ENCODE results near the gene TM4SF5. TPM values are rescaled to one million over a fixed set of nuclear protein-coding genes. Genes with fewer than 3 reads are reported as not detected.

TM4SF5 gene
- total RNA-seq, 1 donor from 2014 or later, result not detected

DNA sequence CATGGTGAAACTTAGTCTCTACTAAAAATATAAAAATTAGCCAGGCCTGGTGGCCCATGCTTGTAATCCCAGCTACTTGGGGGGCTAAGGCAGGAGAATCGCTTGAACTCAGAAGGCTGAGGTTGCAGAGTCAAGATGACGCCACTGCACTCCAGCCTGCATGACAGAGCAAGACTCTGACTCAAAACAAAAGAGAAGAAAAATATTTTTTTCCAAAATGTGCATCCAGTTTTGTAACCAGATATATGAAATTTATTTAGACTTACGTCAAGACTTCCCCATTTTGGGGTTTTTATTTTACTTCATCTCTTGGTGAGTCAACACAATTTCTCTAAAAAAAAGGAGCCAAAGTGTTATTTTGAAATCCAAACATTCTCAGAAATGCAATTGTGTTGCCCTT is 5.5 kb upstream of the TM4SF5 start:
- peaks cover 17% of the 10 kb centered on the region for H3K27me3 Mint-ChIP-seq (ENCODE audit: low read depth, unreplicated experiment)
- Histone ChIP-seq H3K27me3 (ENCODE audit: insufficient read depth, low read length) (peaks cover 5% of the 10 kb centered on the region), H3K9ac (ENCODE audit: low read length) (no peak overlapping the region), H2AFZ (ENCODE audit: low read depth, low read length) (no peak overlapping the region), H3K27ac (ENCODE audit: low read depth, low read length) (no peak overlapping the region), H4K20me1 (ENCODE audit: insufficient read depth, low read length) (no peaks in the 10 kb centered on the region), H3K79me2 (ENCODE audit: insufficient read depth, low read length) (no peaks in the 10 kb centered on the region), H3K4me1 (ENCODE audit: insufficient read depth, low read length) (no peaks in the 10 kb centered on the region), H3K4me2 (ENCODE audit: low read length) (no peak overlapping the region), H3K36me3 (ENCODE audit: insufficient read depth, low read length) (no peaks in the 10 kb centered on the region), H3K4me3 (ENCODE audit: insufficient read depth, low read depth, low read length) (no peak overlapping the region), H3K9me3 (ENCODE audit: insufficient read depth, low read depth, low read length) (no peaks in the 10 kb centered on the region)
- TF ChIP-seq EZH2 (IDR thresholded peaks at IDR 0.05; ENCODE audit: insufficient read depth, low read length), result no peak
- TF ChIP-seq, protein P1, sequence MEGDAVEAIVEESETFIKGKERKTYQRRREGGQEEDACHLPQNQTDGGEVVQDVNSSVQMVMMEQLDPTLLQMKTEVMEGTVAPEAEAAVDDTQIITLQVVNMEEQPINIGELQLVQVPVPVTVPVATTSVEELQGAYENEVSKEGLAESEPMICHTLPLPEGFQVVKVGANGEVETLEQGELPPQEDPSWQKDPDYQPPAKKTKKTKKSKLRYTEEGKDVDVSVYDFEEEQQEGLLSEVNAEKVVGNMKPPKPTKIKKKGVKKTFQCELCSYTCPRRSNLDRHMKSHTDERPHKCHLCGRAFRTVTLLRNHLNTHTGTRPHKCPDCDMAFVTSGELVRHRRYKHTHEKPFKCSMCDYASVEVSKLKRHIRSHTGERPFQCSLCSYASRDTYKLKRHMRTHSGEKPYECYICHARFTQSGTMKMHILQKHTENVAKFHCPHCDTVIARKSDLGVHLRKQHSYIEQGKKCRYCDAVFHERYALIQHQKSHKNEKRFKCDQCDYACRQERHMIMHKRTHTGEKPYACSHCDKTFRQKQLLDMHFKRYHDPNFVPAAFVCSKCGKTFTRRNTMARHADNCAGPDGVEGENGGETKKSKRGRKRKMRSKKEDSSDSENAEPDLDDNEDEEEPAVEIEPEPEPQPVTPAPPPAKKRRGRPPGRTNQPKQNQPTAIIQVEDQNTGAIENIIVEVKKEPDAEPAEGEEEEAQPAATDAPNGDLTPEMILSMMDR (IDR thresholded peaks at IDR 0.05; ENCODE audit: insufficient read depth, low read depth, low read length), result no peak
- H3K27ac Mint-ChIP-seq (ENCODE audit: unreplicated experiment), result no peak overlapping the region
- H3K4me1 Mint-ChIP-seq (ENCODE audit: low read depth, unreplicated experiment), result no peaks in the 10 kb centered on the region
- DNase-seq (ENCODE audit: low read depth) (no peak), FAIRE-seq (no peak)
- no peak overlapping the region for H3K4me3 Mint-ChIP-seq (ENCODE audit: unreplicated experiment)
- H3K36me3 Mint-ChIP-seq (ENCODE audit: low read depth, unreplicated experiment), result no peaks in the 10 kb centered on the region
- no peaks in the 10 kb centered on the region for H3K9me3 Mint-ChIP-seq (ENCODE audit: unreplicated experiment)

DNA sequence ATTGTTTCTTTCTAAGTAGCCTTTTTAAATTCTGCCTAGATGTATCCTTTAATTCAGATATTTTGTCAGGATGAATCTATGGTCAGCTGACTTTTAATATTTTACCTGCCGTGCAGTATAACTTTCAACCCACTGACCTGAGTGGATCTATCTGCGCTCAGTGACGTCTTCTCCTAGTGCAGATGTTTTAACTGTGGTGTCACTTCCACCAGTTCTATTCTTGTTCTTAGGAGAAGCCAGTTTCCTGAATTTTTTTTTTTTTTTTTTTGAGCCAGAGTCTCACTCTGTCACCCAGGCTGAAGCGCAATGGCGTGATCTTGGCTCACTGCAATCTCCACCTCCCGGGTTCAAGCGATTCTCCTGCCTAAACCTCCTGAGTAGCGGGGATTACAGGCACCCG is 5.0 kb upstream of the TM4SF5 start:
- Histone ChIP-seq H3K27ac (ENCODE audit: low read depth, low read length) (no peak overlapping the region), H3K36me3 (ENCODE audit: insufficient read depth, low read length) (no peaks in the 10 kb centered on the region), H3K9ac (ENCODE audit: low read length) (no peak overlapping the region), H3K9me3 (ENCODE audit: insufficient read depth, low read depth, low read length) (no peaks in the 10 kb centered on the region), H3K27me3 (ENCODE audit: insufficient read depth, low read length) (peaks cover 8% of the 10 kb centered on the region), H3K4me3 (ENCODE audit: insufficient read depth, low read depth, low read length) (no peak overlapping the region), H3K4me1 (ENCODE audit: insufficient read depth, low read length) (no peaks in the 10 kb centered on the region), H2AFZ (ENCODE audit: low read depth, low read length) (no peak overlapping the region), H4K20me1 (ENCODE audit: insufficient read depth, low read length) (no peaks in the 10 kb centered on the region), H3K79me2 (ENCODE audit: insufficient read depth, low read length) (no peaks in the 10 kb centered on the region), H3K4me2 (ENCODE audit: low read length) (no peak overlapping the region)
- H3K9me3 Mint-ChIP-seq (ENCODE audit: unreplicated experiment), result no peaks in the 10 kb centered on the region
- no peak for DNase-seq (ENCODE audit: low read depth)
- TF ChIP-seq EZH2 (IDR thresholded peaks at IDR 0.05; ENCODE audit: insufficient read depth, low read length), result no peak
- TF ChIP-seq, protein P1 (IDR thresholded peaks at IDR 0.05; ENCODE audit: insufficient read depth, low read depth, low read length), result no peak
- no peak for FAIRE-seq
- H3K36me3 Mint-ChIP-seq (ENCODE audit: low read depth, unreplicated experiment), result no peaks in the 10 kb centered on the region
- H3K4me3 Mint-ChIP-seq (ENCODE audit: unreplicated experiment), result no peak overlapping the region
- no peaks in the 10 kb centered on the region for H3K4me1 Mint-ChIP-seq (ENCODE audit: low read depth, unreplicated experiment)
- no peak overlapping the region for H3K27ac Mint-ChIP-seq (ENCODE audit: unreplicated experiment)
- peaks cover 21% of the 10 kb centered on the region for H3K27me3 Mint-ChIP-seq (ENCODE audit: low read depth, unreplicated experiment)

DNA sequence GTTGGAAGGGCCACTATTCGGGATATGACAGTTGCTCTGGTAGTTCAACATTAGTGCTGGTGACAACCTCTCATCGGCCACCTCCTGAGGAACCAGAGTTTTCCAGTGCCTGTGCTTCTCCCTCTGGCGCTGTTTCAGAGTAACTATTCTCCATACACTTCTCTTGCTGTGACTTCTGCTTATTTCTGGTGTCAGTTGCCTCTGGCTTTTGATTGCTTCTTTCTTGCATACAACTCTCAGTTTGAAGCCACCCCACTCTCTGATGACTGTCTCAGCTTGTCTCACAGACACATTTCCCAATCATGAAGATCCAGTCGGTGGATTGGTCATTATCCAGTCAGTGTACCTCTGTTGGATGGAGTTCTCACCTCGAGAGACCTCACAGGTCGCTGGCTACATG is 3.4 kb upstream of the TM4SF5 start:
- H3K4me1 Mint-ChIP-seq (ENCODE audit: low read depth, unreplicated experiment), result no peaks in the 10 kb centered on the region
- H3K4me3 Mint-ChIP-seq (ENCODE audit: unreplicated experiment), result no peak overlapping the region
- H3K4me1 ChIP-seq (ENCODE audit: insufficient read depth, low read length), result no peaks in the 10 kb centered on the region
- no peak overlapping the region for H3K4me3 ChIP-seq (ENCODE audit: insufficient read depth, low read depth, low read length)
- H3K27me3 ChIP-seq (ENCODE audit: insufficient read depth, low read length), result peaks cover 11% of the 10 kb centered on the region
- H2AFZ ChIP-seq (ENCODE audit: low read depth, low read length), result no peak overlapping the region
- H3K79me2 ChIP-seq (ENCODE audit: insufficient read depth, low read length), result no peaks in the 10 kb centered on the region
- TF ChIP-seq, protein P1 (IDR thresholded peaks at IDR 0.05; ENCODE audit: insufficient read depth, low read depth, low read length), result no peak
- TF ChIP-seq EZH2 (IDR thresholded peaks at IDR 0.05; ENCODE audit: insufficient read depth, low read length), result no peak
- DNase-seq (ENCODE audit: low read depth) (no peak), FAIRE-seq (no peak)
- H3K36me3 ChIP-seq (ENCODE audit: insufficient read depth, low read length), result no peaks in the 10 kb centered on the region
- no peak overlapping the region for H3K27ac Mint-ChIP-seq (ENCODE audit: unreplicated experiment)
- H3K36me3 Mint-ChIP-seq (ENCODE audit: low read depth, unreplicated experiment), result no peaks in the 10 kb centered on the region
- H4K20me1 ChIP-seq (ENCODE audit: insufficient read depth, low read length), result no peaks in the 10 kb centered on the region
- no peak overlapping the region for H3K4me2 ChIP-seq (ENCODE audit: low read length)
- no peaks in the 10 kb centered on the region for H3K9me3 Mint-ChIP-seq (ENCODE audit: unreplicated experiment)
- no peak overlapping the region for H3K9ac ChIP-seq (ENCODE audit: low read length)
- H3K27me3 Mint-ChIP-seq (ENCODE audit: low read depth, unreplicated experiment), result peaks cover 33% of the 10 kb centered on the region
- no peak overlapping the region for H3K27ac ChIP-seq (ENCODE audit: low read depth, low read length)
- no peaks in the 10 kb centered on the region for H3K9me3 ChIP-seq (ENCODE audit: insufficient read depth, low read depth, low read length)

All from astrocyte (in vitro differentiated cells and primary cell).